Fibroblast of lung (primary cell): Measurements from ENCODE around the gene PDLIM7. TPM values are rescaled to one million over a fixed set of nuclear protein-coding genes. Genes with fewer than 3 reads are reported as not detected.

Source experiments
- DNase-seq, 2 donors: peaks; one replicate each; pipeline versions ENCODE4 v3.0.0 to v3.0.0-alpha.2; 2010; ENCODE audit warnings: low read depth in 2 of 2
- H2AFZ ChIP-seq: 2 replicates; pipeline ENCODE4 v1.5.1; 2012; ENCODE audit warnings: low read length, control low read depth, inconsistent platforms
- H3K27ac ChIP-seq: 2 replicates; pipeline ENCODE4 v1.5.1; 2011; ENCODE audit warnings: low read length, control low read depth; ENCODE audit not compliant: insufficient read depth
- H3K27me3 ChIP-seq: 2 replicates; pipeline ENCODE4 v1.5.1; 2011; ENCODE audit warnings: mild to moderate bottlenecking, low read length; ENCODE audit not compliant: control insufficient read depth, insufficient read depth
- H3K36me3 ChIP-seq: 2 replicates; pipeline ENCODE4 v1.5.1; 2011; ENCODE audit warnings: low read length; ENCODE audit not compliant: control insufficient read depth, insufficient read depth
- H3K4me1 ChIP-seq: 2 replicates; pipeline ENCODE4 v1.5.1; 2011; ENCODE audit warnings: low read length; ENCODE audit not compliant: control insufficient read depth, insufficient read depth; ENCODE audit errors: extremely low read depth
- H3K4me2 ChIP-seq: 2 replicates; pipeline ENCODE4 v1.5.1; 2011; ENCODE audit warnings: low read length, control low read depth; ENCODE audit not compliant: insufficient read depth; ENCODE audit errors: extremely low read depth
- H3K4me3 ChIP-seq, 4 experiments: fragments of 200-600 bp in 1 of 4; sonication (generic) in 1 of 4; replicated peaks in 1 of 4; 2 replicates each; pipeline ENCODE4 v1.5.1; 2011 to 2016; ENCODE audit warnings: low read length in 4 of 4, low read depth in 3 of 4, mild to moderate bottlenecking in 3 of 4, control low read depth in 2 of 4, inconsistent platforms in 1 of 4, mixed read lengths in 1 of 4; ENCODE audit not compliant: insufficient read depth in 1 of 4; ENCODE audit errors: control extremely low read depth in 1 of 4
- H3K79me2 ChIP-seq: 2 replicates; pipeline ENCODE4 v1.5.1; 2012; ENCODE audit warnings: mild to moderate bottlenecking, low read length, inconsistent platforms; ENCODE audit not compliant: control insufficient read depth, insufficient read depth
- H3K9ac ChIP-seq: 2 replicates; pipeline ENCODE4 v1.5.1; 2011; ENCODE audit warnings: mild to moderate bottlenecking, low read length, control low read depth; ENCODE audit not compliant: insufficient read depth
- H3K9me3 ChIP-seq: 2 replicates; pipeline ENCODE4 v1.5.1; 2012; ENCODE audit warnings: low read depth, low read length; ENCODE audit not compliant: control insufficient read depth, insufficient read depth
- H4K20me1 ChIP-seq: 2 replicates; pipeline ENCODE4 v1.5.1; 2011; ENCODE audit warnings: low read length; ENCODE audit not compliant: control insufficient read depth, insufficient read depth; ENCODE audit errors: extremely low read depth
- CTCF ChIP-seq, 2 donors: IDR thresholded peaks in 1 of 2; conservative IDR thresholded peaks in 1 of 2; 1 replicate in 1 of 2; 2 replicates in 1 of 2; pipeline ENCODE4 v1.5.1; 2011 to 2012; ENCODE audit warnings: low read length in 2 of 2, control low read depth in 1 of 2, inconsistent platforms in 1 of 2, low read depth in 1 of 2, mild to moderate bottlenecking in 1 of 2
- EZH2 ChIP-seq: IDR thresholded peaks from 2 replicates; pipeline ENCODE4 v1.5.1; 2012; ENCODE audit warnings: low read length, control low read depth, mild to moderate bottlenecking; ENCODE audit errors: missing control alignments
- polyA plus RNA-seq, 2 donors: library from polyadenylated mRNA; depleted of rRNA in 1 of 2; stranded (reverse) in 1 of 2; unstranded in 1 of 2; fragments of >200 nt; gene quantifications; 2 replicates each; pipeline ENCODE4 v1.2.1, GENCODE V29; 2011 to 2012; ENCODE audit warnings: missing spikeins in 1 of 2
- total RNA-seq: library from RNA; depleted of rRNA; stranded (reverse); fragments of >200 nt; gene quantifications from 2 replicates; pipeline ENCODE4 v1.2.1, GENCODE V29; 2014

Gene PDLIM7
- total and polyA plus RNA-seq, 2 donors (not counting 1 experiment from before 2014, with no cell fraction given) = 65.2 to 245 TPM

GRCh38 chr5:177450667-177451424 is 46.6 kb downstream of the PDLIM7 start:
- H3K79me2 ChIP-seq = no peaks in the 10 kb centered on the region
- H3K36me3 ChIP-seq = no peaks in the 10 kb centered on the region
- H3K9me3 ChIP-seq = no peaks in the 10 kb centered on the region
- H4K20me1 ChIP-seq = no peaks in the 10 kb centered on the region
- H2AFZ ChIP-seq = no peak overlapping the region
- TF ChIP-seq EZH2 = no peak
- no peak for TF ChIP-seq CTCF (conservative IDR thresholded peaks at IDR 0.05 in 1 of 2, IDR thresholded peaks at IDR 0.05 in 1 of 2; ENCODE audit: low read depth in 1 of 2, low read length in 2 of 2)
- H3K4me3 ChIP-seq = no peak overlapping the region
- no peaks in the 10 kb centered on the region for H3K27me3 ChIP-seq
- DNase-seq = no peak
- H3K9ac ChIP-seq = no peak overlapping the region
- no peak overlapping the region for H3K27ac ChIP-seq
- H3K4me1 ChIP-seq = peaks cover 15% of the 10 kb centered on the region
- no peak overlapping the region for H3K4me2 ChIP-seq

- DNase-seq = no peak
- no peaks in the 10 kb centered on the region for H3K79me2 ChIP-seq
- no peak for TF ChIP-seq CTCF (conservative IDR thresholded peaks at IDR 0.05 in 1 of 2, IDR thresholded peaks at IDR 0.05 in 1 of 2; ENCODE audit: low read depth in 1 of 2, low read length in 2 of 2)
- no peak for TF ChIP-seq EZH2
- H2AFZ ChIP-seq = no peak overlapping the region
- no peaks in the 10 kb centered on the region for H4K20me1 ChIP-seq
- no peaks in the 10 kb centered on the region for H3K36me3 ChIP-seq
- no peaks in the 10 kb centered on the region for H3K9me3 ChIP-seq
- H3K27ac ChIP-seq = no peak overlapping the region
- H3K4me1 ChIP-seq = peaks cover 15% of the 10 kb centered on the region
- H3K4me3 ChIP-seq = no peak overlapping the region
- no peak overlapping the region for H3K4me2 ChIP-seq
- no peaks in the 10 kb centered on the region for H3K27me3 ChIP-seq
- H3K9ac ChIP-seq = no peak overlapping the region
These were observed 48.0 kb downstream of the PDLIM7 start for GRCh38 chr5:177449140-177450061.

GRCh38 chr5:177448244-177448950 is 49.0 kb downstream of the PDLIM7 start:
- Histone ChIP-seq H2AFZ (no peak overlapping the region), H3K36me3 (no peaks in the 10 kb centered on the region), H3K9ac (no peak overlapping the region), H3K4me3 (no peak overlapping the region), H3K27me3 (no peaks in the 10 kb centered on the region), H3K27ac (no peak overlapping the region), H4K20me1 (no peaks in the 10 kb centered on the region), H3K4me1 (peaks cover 7% of the 10 kb centered on the region), H3K4me2 (no peak overlapping the region), H3K79me2 (no peaks in the 10 kb centered on the region), H3K9me3 (no peaks in the 10 kb centered on the region)
- TF ChIP-seq EZH2 = no peak
- no peak for TF ChIP-seq CTCF (conservative IDR thresholded peaks at IDR 0.05 in 1 of 2, IDR thresholded peaks at IDR 0.05 in 1 of 2; ENCODE audit: low read depth in 1 of 2, low read length in 2 of 2)
- DNase-seq = no peak
